PFSK-1 (cell line): Measurements from ENCODE around the gene BTG1.

ENCODE experiments used
- FOXP2 ChIP-seq: optimal IDR thresholded peaks from 2 replicates; pipeline ENCODE3; 2011; ENCODE audit warnings: borderline replicate concordance, control low read depth, inconsistent platforms; ENCODE audit not compliant: insufficient read depth; ENCODE audit errors: extremely low read length, extremely low read depth
- POLR2AphosphoS5 ChIP-seq: IDR thresholded peaks from 2 replicates; pipeline ENCODE4 v1.6.1; 2012; ENCODE audit warnings: low read depth, mild to moderate bottlenecking, control low read depth, low read length, moderate library complexity
- SIN3A ChIP-seq: IDR thresholded peaks from 2 replicates; pipeline ENCODE4 v1.6.1; 2012; ENCODE audit warnings: mild to moderate bottlenecking, low read length, moderate library complexity, borderline replicate concordance; ENCODE audit not compliant: insufficient read depth
- TAF1 ChIP-seq: IDR thresholded peaks from 2 replicates; pipeline ENCODE4 v1.6.1; 2012; ENCODE audit warnings: low read length, control low read depth, borderline replicate concordance; ENCODE audit not compliant: insufficient read depth
- TF ChIP-seq, protein P1 (sequence below), 2 experiments: IDR thresholded peaks; 2 replicates each; pipeline versions ENCODE4 v1.6.1 to v1.8.0; 2011 to 2012; ENCODE audit warnings: low read depth in 2 of 2, low read length in 2 of 2, control low read depth in 1 of 2, inconsistent platforms in 1 of 2, mild to moderate bottlenecking in 1 of 2, moderate library complexity in 1 of 2; ENCODE audit not compliant: insufficient read depth in 1 of 2

The BTG1 gene

GRCh38 chr12:92098594-92099380, 46.9 kb downstream of the BTG1 start:
- TF ChIP-seq FOXP2: no peak
- TF ChIP-seq POLR2AphosphoS5: no peak
- no peak for TF ChIP-seq SIN3A
- no peak for TF ChIP-seq TAF1
- TF ChIP-seq, protein P1, sequence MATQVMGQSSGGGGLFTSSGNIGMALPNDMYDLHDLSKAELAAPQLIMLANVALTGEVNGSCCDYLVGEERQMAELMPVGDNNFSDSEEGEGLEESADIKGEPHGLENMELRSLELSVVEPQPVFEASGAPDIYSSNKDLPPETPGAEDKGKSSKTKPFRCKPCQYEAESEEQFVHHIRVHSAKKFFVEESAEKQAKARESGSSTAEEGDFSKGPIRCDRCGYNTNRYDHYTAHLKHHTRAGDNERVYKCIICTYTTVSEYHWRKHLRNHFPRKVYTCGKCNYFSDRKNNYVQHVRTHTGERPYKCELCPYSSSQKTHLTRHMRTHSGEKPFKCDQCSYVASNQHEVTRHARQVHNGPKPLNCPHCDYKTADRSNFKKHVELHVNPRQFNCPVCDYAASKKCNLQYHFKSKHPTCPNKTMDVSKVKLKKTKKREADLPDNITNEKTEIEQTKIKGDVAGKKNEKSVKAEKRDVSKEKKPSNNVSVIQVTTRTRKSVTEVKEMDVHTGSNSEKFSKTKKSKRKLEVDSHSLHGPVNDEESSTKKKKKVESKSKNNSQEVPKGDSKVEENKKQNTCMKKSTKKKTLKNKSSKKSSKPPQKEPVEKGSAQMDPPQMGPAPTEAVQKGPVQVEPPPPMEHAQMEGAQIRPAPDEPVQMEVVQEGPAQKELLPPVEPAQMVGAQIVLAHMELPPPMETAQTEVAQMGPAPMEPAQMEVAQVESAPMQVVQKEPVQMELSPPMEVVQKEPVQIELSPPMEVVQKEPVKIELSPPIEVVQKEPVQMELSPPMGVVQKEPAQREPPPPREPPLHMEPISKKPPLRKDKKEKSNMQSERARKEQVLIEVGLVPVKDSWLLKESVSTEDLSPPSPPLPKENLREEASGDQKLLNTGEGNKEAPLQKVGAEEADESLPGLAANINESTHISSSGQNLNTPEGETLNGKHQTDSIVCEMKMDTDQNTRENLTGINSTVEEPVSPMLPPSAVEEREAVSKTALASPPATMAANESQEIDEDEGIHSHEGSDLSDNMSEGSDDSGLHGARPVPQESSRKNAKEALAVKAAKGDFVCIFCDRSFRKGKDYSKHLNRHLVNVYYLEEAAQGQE (IDR thresholded peaks at IDR 0.05; ENCODE audit: insufficient read depth in 1 of 2, low read depth in 2 of 2, low read length in 2 of 2): no peak

DNA sequence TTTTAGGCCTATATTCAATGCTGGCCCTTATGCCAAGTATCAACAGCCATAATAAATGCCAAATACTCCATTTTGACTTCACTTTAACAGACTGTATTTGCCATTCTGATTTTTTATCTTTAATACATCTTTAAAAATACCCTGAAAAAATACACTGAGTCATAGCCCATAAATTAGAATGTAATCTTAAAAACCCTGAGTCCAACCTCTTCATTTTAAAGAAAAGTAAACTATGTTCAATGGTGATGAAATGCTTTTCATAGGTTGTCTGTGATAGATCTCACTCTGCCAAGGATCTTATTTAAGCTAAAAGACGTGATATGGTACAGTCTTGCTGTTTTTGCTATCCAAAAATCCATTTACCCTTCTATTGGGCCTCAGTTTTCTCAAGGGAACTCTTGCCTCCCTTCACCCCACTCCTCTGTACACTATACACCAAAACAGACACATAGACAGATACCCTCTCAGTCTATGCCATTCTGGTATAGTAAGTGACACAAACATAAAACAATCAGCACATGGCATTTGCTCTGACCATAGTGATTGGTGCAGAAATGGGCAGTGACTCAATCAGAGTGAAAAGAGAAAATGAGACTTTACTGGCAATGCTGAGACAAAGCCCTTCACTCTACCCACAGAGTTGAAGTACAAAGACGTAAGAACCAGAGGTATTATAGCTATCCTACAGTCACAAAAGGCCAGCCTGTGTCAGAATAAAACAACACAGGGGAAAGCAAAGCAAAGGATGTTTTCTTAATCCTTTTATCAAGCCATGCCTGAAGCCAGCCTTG, 49.1 kb downstream of the BTG1 start:
- TF ChIP-seq SIN3A (no peak), POLR2AphosphoS5 (no peak), FOXP2 (no peak), TAF1 (no peak)
- TF ChIP-seq, protein P1 (IDR thresholded peaks at IDR 0.05; ENCODE audit: insufficient read depth in 1 of 2, low read depth in 2 of 2, low read length in 2 of 2): no peak

GRCh38 chr12:92094751-92095161, 50.9 kb downstream of the BTG1 start:
- TF ChIP-seq POLR2AphosphoS5 (no peak), SIN3A (no peak), FOXP2 (no peak), TAF1 (no peak)
- TF ChIP-seq, protein P1 (IDR thresholded peaks at IDR 0.05; ENCODE audit: insufficient read depth in 1 of 2, low read depth in 2 of 2, low read length in 2 of 2): no peak
